NCI-H2196 (cell line): Measurements from ENCODE around the gene GYS1.
"Not testable (repeated sequence)": the region's sequence is repeated elsewhere in the genome, so short reads cannot be mapped to it uniquely, and the experiment has no call there.

Experiments used
- DNase-seq: peaks from one replicate; lab custom pipeline; 2025; ENCODE audit not compliant: unreplicated experiment; lab: John Stamatoyannopoulos, UW

GYS1 gene

GRCh38 chr19:48993175-48994034 is at the start of gene GYS1, which contains the start of gene RUVBL2:
TSS of gene GYS1 (minus strand) at chr19:48993309. CDS start at chr19:48993112, 197 bp downstream.
TSS of gene RUVBL2 (plus strand) at chr19:48993887. CDS start at chr19:48993912, 25 bp downstream.
- peak; percentile 99 for DNase-seq

- DNase-seq = not testable (repeated sequence)
Measured at GRCh38 chr19:49042666-49043065, 49.6 kb upstream of the GYS1 start.

GRCh38 chr19:49042177-49042576 is 49.1 kb upstream of the GYS1 start:
- no peak for DNase-seq

- not testable (repeated sequence) for DNase-seq
Measured at GRCh38 chr19:49039736-49040135, 46.6 kb upstream of the GYS1 start.

GRCh38 chr19:49038557-49039276 is 45.6 kb upstream of the GYS1 start:
- not testable (repeated sequence) for DNase-seq

GRCh38 chr19:49038111-49038510 is 45.0 kb upstream of the GYS1 start:
- DNase-seq = not testable (repeated sequence)

GRCh38 chr19:49036815-49037214 is 43.7 kb upstream of the GYS1 start, which contains the start of gene CGB1:
TSS of gene CGB1 (minus strand) at chr19:49036895. CDS start at chr19:49036711, 184 bp downstream.
- peak; percentile 18 for DNase-seq

GRCh38 chr19:49031642-49032301 is 38.7 kb upstream of the GYS1 start, which contains the start of gene CGB2:
TSS of gene CGB2 (plus strand) at chr19:49031890. CDS start at chr19:49032096, 206 bp downstream.
- DNase-seq = peak; percentile 3

GRCh38 chr19:49030323-49030722 is 37.2 kb upstream of the GYS1 start:
- DNase-seq = not testable (repeated sequence)

GRCh38 chr19:49029749-49030148 is 36.6 kb upstream of the GYS1 start:
- DNase-seq = not testable (repeated sequence)

- DNase-seq = not testable (repeated sequence)
Measured at GRCh38 chr19:49028686-49029085, 35.6 kb upstream of the GYS1 start.

- DNase-seq = not testable (repeated sequence)
Measured at GRCh38 chr19:49025599-49025998, 32.5 kb upstream of the GYS1 start.

GRCh38 chr19:49025088-49025487 is 32.0 kb upstream of the GYS1 start:
- not testable (repeated sequence) for DNase-seq

- not testable (repeated sequence) for DNase-seq
Measured at GRCh38 chr19:49024233-49024632, 31.1 kb upstream of the GYS1 start, which contains the start of gene CGB3. TSS of gene CGB3 (minus strand) at chr19:49024333. CDS start at chr19:49023971, 362 bp downstream.

- no peak for DNase-seq
Measured at GRCh38 chr19:49022116-49022515, 29.0 kb upstream of the GYS1 start.

GRCh38 chr19:49020931-49021895 is 28.1 kb upstream of the GYS1 start:
- DNase-seq = no peak

GRCh38 chr19:49020342-49020741 is 27.2 kb upstream of the GYS1 start:
- no peak for DNase-seq

- DNase-seq = peak; percentile 82
Measured at GRCh38 chr19:49019242-49019932, 26.3 kb upstream of the GYS1 start.
